Measurements from ENCODE around the gene TEX44.

DNA sequence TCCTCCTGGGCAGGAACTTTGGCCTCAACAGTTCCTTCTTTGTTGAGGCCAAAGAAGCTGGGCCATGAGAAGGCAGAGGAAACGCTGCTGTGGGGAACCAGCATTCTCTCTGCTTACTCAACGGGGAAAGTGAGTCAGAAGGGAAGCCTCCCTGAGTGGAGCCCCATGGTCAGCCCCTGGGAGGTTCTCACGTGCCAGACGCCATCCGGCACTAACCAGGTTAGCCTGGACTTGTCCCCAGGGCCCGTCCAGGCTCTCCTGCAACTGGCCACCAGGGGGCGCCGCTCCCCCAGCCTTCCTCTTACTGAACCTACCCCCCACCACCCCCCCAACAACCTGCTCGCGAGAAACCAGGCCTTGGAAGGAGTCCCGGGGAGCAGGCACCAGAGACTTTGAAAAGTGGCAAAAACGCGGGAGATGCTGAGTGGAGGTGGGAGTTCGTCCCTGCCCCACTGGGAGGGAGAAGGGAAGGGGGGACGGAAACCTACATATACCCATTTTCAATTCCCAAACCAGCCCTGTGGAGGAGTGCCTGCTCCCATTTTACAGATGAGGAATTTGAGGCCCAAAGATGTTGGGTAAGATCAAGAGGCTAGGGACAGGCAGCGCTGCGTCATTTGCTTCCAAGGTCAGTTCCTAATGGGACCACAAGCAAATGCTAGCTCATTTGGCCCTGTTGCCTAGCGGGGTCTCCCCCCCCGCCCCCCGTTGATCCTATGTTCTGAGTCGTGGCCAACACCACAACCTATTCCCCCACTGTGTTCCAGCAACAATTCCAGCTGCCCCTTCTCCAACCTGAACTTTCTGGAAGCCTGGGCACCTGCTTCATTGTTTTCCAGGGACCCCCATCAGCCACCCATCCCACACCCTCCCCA, 20.0 kb downstream of the TEX44 start:
- TF ChIP-seq, protein P1, sequence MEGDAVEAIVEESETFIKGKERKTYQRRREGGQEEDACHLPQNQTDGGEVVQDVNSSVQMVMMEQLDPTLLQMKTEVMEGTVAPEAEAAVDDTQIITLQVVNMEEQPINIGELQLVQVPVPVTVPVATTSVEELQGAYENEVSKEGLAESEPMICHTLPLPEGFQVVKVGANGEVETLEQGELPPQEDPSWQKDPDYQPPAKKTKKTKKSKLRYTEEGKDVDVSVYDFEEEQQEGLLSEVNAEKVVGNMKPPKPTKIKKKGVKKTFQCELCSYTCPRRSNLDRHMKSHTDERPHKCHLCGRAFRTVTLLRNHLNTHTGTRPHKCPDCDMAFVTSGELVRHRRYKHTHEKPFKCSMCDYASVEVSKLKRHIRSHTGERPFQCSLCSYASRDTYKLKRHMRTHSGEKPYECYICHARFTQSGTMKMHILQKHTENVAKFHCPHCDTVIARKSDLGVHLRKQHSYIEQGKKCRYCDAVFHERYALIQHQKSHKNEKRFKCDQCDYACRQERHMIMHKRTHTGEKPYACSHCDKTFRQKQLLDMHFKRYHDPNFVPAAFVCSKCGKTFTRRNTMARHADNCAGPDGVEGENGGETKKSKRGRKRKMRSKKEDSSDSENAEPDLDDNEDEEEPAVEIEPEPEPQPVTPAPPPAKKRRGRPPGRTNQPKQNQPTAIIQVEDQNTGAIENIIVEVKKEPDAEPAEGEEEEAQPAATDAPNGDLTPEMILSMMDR (IDR thresholded peaks at IDR 0.05 in 2 of 3, conservative IDR thresholded peaks at IDR 0.05 in 1 of 3; ENCODE audit: insufficient read depth in 2 of 3, low read depth in 1 of 3, low read length in 3 of 3), result peak; percentile 77 to 86 (median 82)
- no peak for TF ChIP-seq POLR2A (conservative IDR thresholded peaks at IDR 0.05)
- TF ChIP-seq, protein P2, sequence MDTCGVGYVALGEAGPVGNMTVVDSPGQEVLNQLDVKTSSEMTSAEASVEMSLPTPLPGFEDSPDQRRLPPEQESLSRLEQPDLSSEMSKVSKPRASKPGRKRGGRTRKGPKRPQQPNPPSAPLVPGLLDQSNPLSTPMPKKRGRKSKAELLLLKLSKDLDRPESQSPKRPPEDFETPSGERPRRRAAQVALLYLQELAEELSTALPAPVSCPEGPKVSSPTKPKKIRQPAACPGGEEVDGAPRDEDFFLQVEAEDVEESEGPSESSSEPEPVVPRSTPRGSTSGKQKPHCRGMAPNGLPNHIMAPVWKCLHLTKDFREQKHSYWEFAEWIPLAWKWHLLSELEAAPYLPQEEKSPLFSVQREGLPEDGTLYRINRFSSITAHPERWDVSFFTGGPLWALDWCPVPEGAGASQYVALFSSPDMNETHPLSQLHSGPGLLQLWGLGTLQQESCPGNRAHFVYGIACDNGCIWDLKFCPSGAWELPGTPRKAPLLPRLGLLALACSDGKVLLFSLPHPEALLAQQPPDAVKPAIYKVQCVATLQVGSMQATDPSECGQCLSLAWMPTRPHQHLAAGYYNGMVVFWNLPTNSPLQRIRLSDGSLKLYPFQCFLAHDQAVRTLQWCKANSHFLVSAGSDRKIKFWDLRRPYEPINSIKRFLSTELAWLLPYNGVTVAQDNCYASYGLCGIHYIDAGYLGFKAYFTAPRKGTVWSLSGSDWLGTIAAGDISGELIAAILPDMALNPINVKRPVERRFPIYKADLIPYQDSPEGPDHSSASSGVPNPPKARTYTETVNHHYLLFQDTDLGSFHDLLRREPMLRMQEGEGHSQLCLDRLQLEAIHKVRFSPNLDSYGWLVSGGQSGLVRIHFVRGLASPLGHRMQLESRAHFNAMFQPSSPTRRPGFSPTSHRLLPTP (IDR thresholded peaks at IDR 0.05; ENCODE audit: borderline replicate concordance, extremely low read depth, insufficient read length), result no peak
- no peak for TF ChIP-seq ZFP30 (CRISPR knock-in tag; IDR thresholded peaks at IDR 0.05; ENCODE audit: borderline replicate concordance)
- TF ChIP-seq EP300 (IDR thresholded peaks at IDR 0.05; ENCODE audit: low read length), result no peak
- no peak for TF ChIP-seq NR1H2 (CRISPR knock-in tag; IDR thresholded peaks at IDR 0.05)
- TF ChIP-seq CREM (IDR thresholded peaks at IDR 0.05; ENCODE audit: low read depth), result no peak
- TF ChIP-seq SLC30A9 (CRISPR knock-in tag; IDR thresholded peaks at IDR 0.05), result no peak
- TF ChIP-seq HNRNPK (IDR thresholded peaks at IDR 0.05; ENCODE audit: low read depth, low read length, poor library complexity, severe bottlenecking), result no peak
- TF ChIP-seq MCM2 (IDR thresholded peaks at IDR 0.05; ENCODE audit: low read depth), result no peak
- peak; percentile 82 to 83 for TF ChIP-seq RAD21 (CRISPR knock-in tag; conservative IDR thresholded peaks at IDR 0.05 in 1 of 2, IDR thresholded peaks at IDR 0.05 in 1 of 2)
- TF ChIP-seq GABPA (tag; conservative IDR thresholded peaks at IDR 0.05; ENCODE audit: low read depth), result no peak
- no peak for TF ChIP-seq NFATC3 (IDR thresholded peaks at IDR 0.05)
